IPS-18a (cell line): ENCODE data around the gene TPRG1.

Experiments used
- H3K27ac ChIP-seq: one replicate; pipeline ENCODE4 v1.5.1; 2013; ENCODE audit warnings: low read length
- H3K27me3 ChIP-seq: one replicate; pipeline ENCODE4 v1.6.1; 2013; ENCODE audit warnings: mild to moderate bottlenecking, low read length; ENCODE audit not compliant: control insufficient read depth, insufficient read depth
- H3K36me3 ChIP-seq: one replicate; pipeline ENCODE4 v1.6.1; 2013; ENCODE audit warnings: low read depth, low read length; ENCODE audit not compliant: control insufficient read depth
- H3K4me1 ChIP-seq: one replicate; pipeline ENCODE4 v1.6.1; 2013; ENCODE audit warnings: low read depth, low read length; ENCODE audit not compliant: control insufficient read depth
- H3K4me3 ChIP-seq: one replicate; pipeline ENCODE4 v1.5.1; 2013; ENCODE audit warnings: low read length
- H3K9ac ChIP-seq: one replicate; pipeline ENCODE4 v1.6.1; 2013; ENCODE audit warnings: mild to moderate bottlenecking, low read length, moderate library complexity
- H3K9me3 ChIP-seq: one replicate; pipeline ENCODE4 v1.6.1; 2013; ENCODE audit warnings: low read depth, low read length; ENCODE audit not compliant: control insufficient read depth

The TPRG1 gene

DNA sequence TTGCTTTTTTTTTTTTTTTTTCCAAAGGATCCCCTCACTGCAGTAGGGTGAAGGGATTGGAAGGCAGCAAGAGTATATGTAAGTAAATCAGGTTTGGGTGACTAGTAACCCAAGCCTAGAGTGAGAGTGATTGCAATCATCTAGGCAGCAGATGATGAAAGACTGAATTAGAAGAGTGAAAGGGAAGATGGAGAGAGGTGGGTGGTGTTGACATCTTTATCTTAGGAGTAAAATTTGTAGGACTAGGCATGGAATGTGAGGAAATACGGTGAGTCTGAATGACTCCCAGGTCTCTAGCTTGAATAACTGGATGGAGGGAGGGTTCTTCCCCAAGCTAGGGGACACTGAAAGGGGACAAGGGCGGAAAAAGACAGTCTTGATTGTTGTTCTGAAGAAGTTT lies 63.4 kb downstream of the TPRG1 start:
- H3K4me1 ChIP-seq, result no peaks in the 10 kb centered on the region
- H3K9ac ChIP-seq, result no peak overlapping the region
- H3K36me3 ChIP-seq, result no peaks in the 10 kb centered on the region
- H3K9me3 ChIP-seq, result no peaks in the 10 kb centered on the region
- no peaks in the 10 kb centered on the region for H3K27me3 ChIP-seq
- H3K4me3 ChIP-seq, result no peak overlapping the region
- H3K27ac ChIP-seq, result no peak overlapping the region

DNA sequence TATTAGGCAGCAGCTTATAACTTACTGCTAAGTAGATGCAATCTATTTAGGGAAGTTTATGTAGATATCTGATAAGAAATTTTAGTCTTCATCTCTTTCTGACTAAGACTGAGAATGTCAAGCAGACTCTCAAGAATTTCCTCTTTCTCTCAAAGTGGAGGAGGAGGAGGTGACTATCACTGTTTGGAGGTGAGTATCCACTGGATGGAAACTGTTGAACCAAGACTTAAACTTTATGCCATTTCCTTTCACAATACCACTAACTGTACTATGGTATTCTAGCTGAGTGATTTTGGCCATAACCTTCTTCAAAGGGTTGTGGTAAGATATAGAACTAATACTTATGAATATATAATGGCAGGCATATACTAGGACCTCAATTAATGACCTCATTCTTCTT lies 64.6 kb downstream of the TPRG1 start:
- no peak overlapping the region for H3K4me3 ChIP-seq
- no peaks in the 10 kb centered on the region for H3K4me1 ChIP-seq
- H3K9ac ChIP-seq, result no peak overlapping the region
- H3K9me3 ChIP-seq, result no peaks in the 10 kb centered on the region
- H3K36me3 ChIP-seq, result no peaks in the 10 kb centered on the region
- no peaks in the 10 kb centered on the region for H3K27me3 ChIP-seq
- H3K27ac ChIP-seq, result no peak overlapping the region

DNA sequence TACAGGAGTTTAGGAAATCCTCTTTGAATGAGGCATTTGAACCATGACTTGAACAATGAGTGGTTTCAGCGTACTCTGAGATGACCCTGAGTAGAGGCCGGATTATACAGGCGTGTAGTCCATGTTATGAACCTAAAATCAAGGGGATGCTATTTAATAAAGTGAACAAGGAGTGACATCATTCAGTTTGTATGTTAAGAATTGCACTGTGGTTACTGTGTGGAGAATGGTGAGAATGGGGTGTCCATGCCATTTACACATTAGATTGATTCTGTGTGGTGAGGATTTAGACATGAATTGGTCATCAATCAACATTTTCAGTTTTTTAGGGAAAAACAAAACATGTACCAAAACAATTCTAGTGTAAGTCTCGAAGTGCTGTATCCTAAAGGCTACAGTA lies 65.8 kb downstream of the TPRG1 start:
- no peaks in the 10 kb centered on the region for H3K9me3 ChIP-seq
- no peak overlapping the region for H3K27ac ChIP-seq
- H3K36me3 ChIP-seq, result no peaks in the 10 kb centered on the region
- no peak overlapping the region for H3K9ac ChIP-seq
- no peaks in the 10 kb centered on the region for H3K4me1 ChIP-seq
- H3K27me3 ChIP-seq, result no peaks in the 10 kb centered on the region
- H3K4me3 ChIP-seq, result no peak overlapping the region

DNA sequence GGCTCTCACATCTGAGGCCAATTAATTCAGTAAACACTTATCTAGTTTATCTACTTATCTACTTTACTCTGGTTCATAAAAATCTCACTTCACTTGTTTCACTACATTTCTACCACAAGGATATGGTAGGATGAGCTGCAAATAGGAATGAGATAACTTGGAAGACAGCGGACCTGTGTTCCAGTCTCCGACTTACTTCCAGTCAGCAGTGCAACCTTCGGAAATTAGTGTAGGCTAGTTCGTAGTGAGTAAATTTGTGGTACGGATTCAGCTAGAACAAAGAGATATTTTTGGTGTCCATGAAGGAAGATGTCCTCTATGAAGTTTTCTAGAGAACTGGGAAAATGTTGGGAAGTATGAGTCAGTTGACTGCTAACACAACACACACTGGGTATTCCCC lies 66.3 kb downstream of the TPRG1 start:
- Histone ChIP-seq H3K9me3 (no peaks in the 10 kb centered on the region), H3K4me3 (no peak overlapping the region), H3K9ac (no peak overlapping the region), H3K4me1 (no peaks in the 10 kb centered on the region), H3K27me3 (no peaks in the 10 kb centered on the region), H3K27ac (no peak overlapping the region), H3K36me3 (no peaks in the 10 kb centered on the region)

DNA sequence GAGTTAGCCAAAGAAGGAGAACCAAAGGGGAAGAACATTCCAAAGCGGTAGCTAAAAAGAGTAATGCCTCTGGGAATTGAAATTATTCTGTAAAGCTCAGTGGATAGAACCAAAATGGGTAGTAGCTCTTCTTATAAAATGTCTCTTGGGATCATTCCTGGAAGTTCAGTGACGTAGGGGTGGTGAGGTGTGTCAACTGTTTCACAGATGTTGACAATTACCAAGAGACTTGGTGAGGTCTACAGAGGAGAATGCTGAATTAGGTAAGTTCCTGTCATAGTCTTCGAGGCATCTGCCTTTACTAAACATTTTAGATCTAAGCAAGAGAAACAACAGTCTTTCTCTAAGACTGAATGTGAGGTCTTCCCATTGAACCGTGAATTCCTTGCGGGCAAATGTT lies 67.8 kb downstream of the TPRG1 start:
- Histone ChIP-seq H3K36me3 (no peaks in the 10 kb centered on the region), H3K27ac (no peak overlapping the region), H3K9ac (no peak overlapping the region), H3K9me3 (no peaks in the 10 kb centered on the region), H3K4me3 (no peak overlapping the region), H3K27me3 (no peaks in the 10 kb centered on the region), H3K4me1 (no peaks in the 10 kb centered on the region)

DNA sequence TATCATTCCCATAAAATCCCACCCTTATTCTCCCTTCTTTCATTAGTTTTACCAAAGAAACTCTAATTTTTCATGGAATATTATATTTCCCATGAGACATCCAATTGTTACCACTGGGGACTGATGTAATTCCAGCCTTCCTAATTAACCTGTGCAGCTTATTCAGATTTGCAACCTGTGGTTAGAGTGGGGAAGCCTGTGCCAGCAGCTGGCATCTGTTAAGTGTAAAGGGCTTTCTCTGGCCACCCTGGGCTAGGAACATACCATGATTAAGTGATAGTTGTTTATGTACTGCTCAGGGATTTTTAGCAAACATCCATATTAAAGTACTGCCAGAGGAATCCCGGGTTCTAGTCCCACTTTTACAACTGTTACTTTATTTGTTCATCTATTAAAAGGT lies 78.2 kb downstream of the TPRG1 start:
- Histone ChIP-seq H3K9me3 (no peaks in the 10 kb centered on the region), H3K27me3 (no peaks in the 10 kb centered on the region), H3K36me3 (no peaks in the 10 kb centered on the region), H3K4me1 (no peaks in the 10 kb centered on the region), H3K9ac (no peak overlapping the region), H3K4me3 (no peak overlapping the region), H3K27ac (no peak overlapping the region)

DNA sequence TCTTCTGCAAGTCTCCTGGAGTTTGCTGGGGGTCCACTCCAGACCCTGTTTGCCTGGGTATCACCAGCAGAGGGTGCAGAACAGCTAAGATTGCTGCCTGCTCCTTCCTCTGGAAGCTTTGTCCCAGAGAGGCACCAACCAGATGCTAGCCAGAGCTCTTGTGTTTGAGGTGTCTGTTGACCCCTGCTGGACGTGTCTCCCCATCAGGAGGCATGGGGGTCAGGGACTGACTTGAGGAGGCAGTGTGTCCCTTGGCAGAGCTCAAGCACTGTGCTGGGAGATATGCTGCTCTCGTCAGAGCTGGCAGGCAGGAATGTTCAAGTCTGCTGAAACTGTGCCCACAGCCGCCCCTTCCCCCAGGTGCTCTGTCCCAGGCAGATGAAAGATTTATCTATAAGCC lies 86.5 kb downstream of the TPRG1 start:
- Histone ChIP-seq H3K4me3 (no peak overlapping the region), H3K27ac (no peak overlapping the region), H3K27me3 (no peaks in the 10 kb centered on the region), H3K9ac (no peak overlapping the region), H3K9me3 (no peaks in the 10 kb centered on the region), H3K36me3 (no peaks in the 10 kb centered on the region), H3K4me1 (no peaks in the 10 kb centered on the region)

DNA sequence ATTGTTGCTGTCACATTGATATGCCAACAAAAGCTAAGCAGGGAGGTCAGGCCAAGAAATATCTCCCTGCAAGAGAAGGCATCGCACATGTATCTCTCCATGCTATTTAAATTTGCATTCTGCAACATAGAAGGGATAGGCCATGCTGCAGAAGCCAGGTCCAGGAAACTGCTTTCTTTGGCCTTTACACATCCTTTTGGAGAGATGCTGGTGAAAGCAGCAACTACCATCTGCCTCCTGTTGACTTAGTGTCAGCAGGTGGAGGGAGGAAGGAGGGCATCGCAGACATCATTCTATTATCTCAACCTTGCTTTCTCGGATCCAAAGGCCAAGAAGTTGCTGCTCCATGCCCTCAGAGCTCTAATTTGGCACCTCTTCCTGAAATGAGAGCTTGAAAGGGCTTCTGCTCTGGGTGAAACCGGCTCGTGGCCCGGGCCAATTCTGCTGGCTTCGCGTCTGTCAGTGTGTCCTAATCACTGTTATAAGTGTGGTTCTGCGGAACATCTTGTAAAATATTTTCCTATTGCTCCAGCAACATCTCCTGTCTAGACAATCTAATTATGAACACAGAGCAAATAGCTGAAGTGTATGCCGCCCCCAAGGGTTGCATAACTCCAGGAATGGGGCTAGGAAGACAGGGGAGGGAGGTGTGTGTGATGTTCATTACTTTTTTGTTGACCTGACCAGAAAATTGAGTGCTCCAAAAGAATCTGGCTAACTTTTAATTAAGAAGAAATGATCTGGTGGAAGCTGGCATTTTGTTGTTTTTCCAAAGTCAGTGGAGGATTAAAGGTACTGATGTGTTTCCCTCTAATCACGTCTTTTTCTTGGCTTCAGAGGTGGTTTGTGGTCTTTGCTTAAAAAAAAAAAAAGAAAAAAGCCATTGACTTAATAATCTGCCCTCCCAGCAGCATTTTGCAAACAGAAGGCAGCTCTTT lies 89.1 kb downstream of the TPRG1 start:
- H3K4me3 ChIP-seq, result no peak overlapping the region
- H3K9ac ChIP-seq, result no peak overlapping the region
- H3K27ac ChIP-seq, result no peak overlapping the region
- no peaks in the 10 kb centered on the region for H3K27me3 ChIP-seq
- H3K4me1 ChIP-seq, result no peaks in the 10 kb centered on the region
- no peaks in the 10 kb centered on the region for H3K36me3 ChIP-seq
- H3K9me3 ChIP-seq, result no peaks in the 10 kb centered on the region

DNA sequence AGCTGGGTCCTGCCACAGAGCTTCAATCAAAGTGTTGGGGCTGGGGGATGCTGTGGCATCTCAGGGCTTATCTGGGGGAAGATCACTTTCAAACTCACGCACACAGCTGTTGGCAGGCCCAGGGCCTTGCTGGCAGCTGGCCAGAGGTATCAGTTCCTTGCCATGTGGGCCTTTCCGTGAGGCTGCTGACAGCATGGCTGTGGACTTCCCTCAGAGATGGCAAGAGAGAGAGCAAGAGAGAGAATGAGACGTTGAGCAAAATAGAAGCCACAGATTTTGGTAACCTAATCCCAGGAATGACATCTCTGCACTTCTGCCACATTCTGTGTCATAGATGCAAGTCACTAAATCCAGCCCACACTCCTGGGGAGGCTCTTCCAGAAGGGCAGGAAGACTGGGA lies 91.0 kb downstream of the TPRG1 start:
- H3K27ac ChIP-seq, result no peak overlapping the region
- no peaks in the 10 kb centered on the region for H3K9me3 ChIP-seq
- H3K4me1 ChIP-seq, result no peaks in the 10 kb centered on the region
- H3K36me3 ChIP-seq, result no peaks in the 10 kb centered on the region
- H3K4me3 ChIP-seq, result no peak overlapping the region
- no peak overlapping the region for H3K9ac ChIP-seq
- no peaks in the 10 kb centered on the region for H3K27me3 ChIP-seq

DNA sequence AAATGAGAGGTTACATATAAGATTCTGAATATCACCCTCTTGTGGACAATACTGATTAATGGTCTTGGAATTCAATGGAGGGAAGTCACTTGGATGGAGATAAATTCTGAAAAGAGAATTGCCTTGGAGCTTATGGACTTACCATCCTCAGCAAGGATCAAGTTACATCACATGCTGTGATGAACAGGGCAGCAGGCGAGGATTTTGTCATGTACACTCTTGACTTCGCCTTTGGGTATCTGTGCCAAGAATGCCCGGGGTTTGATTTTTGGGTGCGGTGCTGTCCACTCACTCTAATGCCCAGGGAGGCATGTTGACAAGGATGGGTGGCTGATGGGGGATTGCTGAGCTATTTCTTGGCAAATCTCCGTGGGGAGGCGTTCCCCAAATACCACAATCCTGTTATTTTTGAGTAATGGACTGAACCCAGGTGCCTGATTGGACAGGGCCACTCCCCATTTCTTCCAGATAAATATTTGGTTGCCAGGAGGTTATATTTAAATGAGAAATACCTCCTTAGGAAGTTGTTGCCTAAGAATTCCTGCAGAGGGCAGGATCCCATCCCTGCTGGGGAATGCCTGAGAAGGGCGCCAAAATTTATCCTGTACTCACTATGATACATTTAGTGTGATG lies 96.3 kb downstream of the TPRG1 start:
- Histone ChIP-seq H3K4me3 (no peak overlapping the region), H3K27me3 (no peaks in the 10 kb centered on the region), H3K4me1 (no peaks in the 10 kb centered on the region), H3K27ac (no peak overlapping the region), H3K36me3 (no peaks in the 10 kb centered on the region), H3K9me3 (no peaks in the 10 kb centered on the region), H3K9ac (no peak overlapping the region)

DNA sequence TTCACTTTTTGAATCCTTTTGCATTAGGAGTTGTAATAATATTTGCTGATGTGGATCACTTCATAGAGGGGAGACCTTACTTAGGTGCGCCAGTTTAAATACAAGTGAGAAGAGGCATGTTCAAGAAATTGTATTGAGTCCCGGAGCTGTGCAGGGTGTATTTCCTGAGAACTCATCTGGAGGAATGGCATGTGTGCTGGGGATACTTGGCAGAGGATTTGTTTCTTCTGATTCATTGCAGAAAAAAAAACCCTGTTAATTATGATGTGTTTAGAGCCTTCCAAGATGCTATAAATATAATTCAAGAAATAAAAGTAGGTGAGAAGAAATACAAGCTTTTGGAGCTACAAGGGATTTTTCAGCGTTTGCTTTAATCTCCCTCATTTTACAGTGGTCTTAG lies 97.6 kb downstream of the TPRG1 start:
- H3K27me3 ChIP-seq, result no peaks in the 10 kb centered on the region
- no peaks in the 10 kb centered on the region for H3K36me3 ChIP-seq
- no peaks in the 10 kb centered on the region for H3K9me3 ChIP-seq
- no peak overlapping the region for H3K9ac ChIP-seq
- no peaks in the 10 kb centered on the region for H3K4me1 ChIP-seq
- no peak overlapping the region for H3K4me3 ChIP-seq
- H3K27ac ChIP-seq, result no peak overlapping the region
